RWPE2 (cell line): Measurements from ENCODE around the gene CEP128.

Source experiments
- ATAC-seq: fragments of 200-7000 bp; cut with Tn5 transposase; 3 replicates; pipeline ENCODE4 v1.9.1; 2021; ENCODE audit warnings: low read depth
- DNase-seq: peaks from one replicate; pipeline ENCODE4 v3.0.0-alpha.2; 2020; ENCODE audit warnings: low spot score
- H3K27ac ChIP-seq: fragments of 450-650 bp; 2 replicates; pipeline ENCODE4 v1.5.1; 2017; ENCODE audit warnings: mild to moderate bottlenecking; ENCODE audit not compliant: poor library complexity, severe bottlenecking
- H3K27me3 ChIP-seq: fragments of 250-450 bp; sonication (Bioruptor Pico); 2 replicates; pipeline ENCODE4 v1.5.1; 2021; ENCODE audit warnings: mild to moderate bottlenecking, moderate library complexity; ENCODE audit not compliant: insufficient read depth, poor library complexity, severe bottlenecking
- H3K36me3 ChIP-seq: fragments of 250-450 bp; sonication (Bioruptor Pico); 2 replicates; pipeline ENCODE4 v1.5.1; 2020; ENCODE audit warnings: low read depth, mild to moderate bottlenecking, moderate library complexity
- H3K4me1 ChIP-seq: fragments of 250-450 bp; sonication (Bioruptor Pico); 2 replicates; pipeline ENCODE4 v1.5.1; 2021; ENCODE audit warnings: mild to moderate bottlenecking, moderate library complexity; ENCODE audit not compliant: insufficient read depth, poor library complexity, severe bottlenecking
- H3K4me3 ChIP-seq: fragments of 250-450 bp; sonication (Bioruptor Pico); 2 replicates; pipeline ENCODE4 v1.5.1; 2021; ENCODE audit warnings: mild to moderate bottlenecking, moderate library complexity; ENCODE audit not compliant: severe bottlenecking
- H3K9me3 ChIP-seq: fragments of 250-450 bp; sonication (Bioruptor Pico); 2 replicates; pipeline ENCODE4 v1.5.1; 2021; ENCODE audit warnings: mild to moderate bottlenecking, moderate library complexity; ENCODE audit not compliant: severe bottlenecking
- TF ChIP-seq, protein P1 (sequence below): fragments of 450-650 bp; IDR thresholded peaks from one replicate; pipeline ENCODE4 v1.5.1; 2017; ENCODE audit warnings: mild to moderate bottlenecking, moderate library complexity; ENCODE audit not compliant: poor library complexity, severe bottlenecking

The CEP128 gene

DNA sequence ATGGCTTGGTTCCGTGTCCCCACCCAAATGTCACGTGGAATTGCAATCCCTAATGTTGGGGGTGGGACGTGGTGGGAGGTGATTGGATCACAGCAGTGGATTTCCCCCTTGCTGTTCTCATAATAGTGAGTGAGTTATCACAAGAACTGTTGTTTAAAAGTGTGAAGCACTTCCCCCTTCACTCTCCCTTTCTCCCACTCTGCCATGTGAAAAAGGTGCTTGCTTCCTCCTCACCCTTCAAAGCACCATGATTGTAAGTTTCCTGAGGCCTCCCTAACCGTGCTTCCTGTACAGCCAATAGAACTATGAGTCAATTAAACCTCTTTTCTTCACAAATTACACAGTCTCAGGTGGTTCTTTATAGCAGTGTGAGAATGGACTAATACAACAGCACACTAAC, 5.3 kb upstream of the CEP128 start:
- Histone ChIP-seq H3K9me3 (no peaks in the 10 kb centered on the region), H3K27me3 (no peaks in the 10 kb centered on the region), H3K36me3 (no peaks in the 10 kb centered on the region), H3K4me3 (no peak overlapping the region), H3K27ac (no peak overlapping the region), H3K4me1 (peaks cover 15% of the 10 kb centered on the region)
- TF ChIP-seq, protein P1, sequence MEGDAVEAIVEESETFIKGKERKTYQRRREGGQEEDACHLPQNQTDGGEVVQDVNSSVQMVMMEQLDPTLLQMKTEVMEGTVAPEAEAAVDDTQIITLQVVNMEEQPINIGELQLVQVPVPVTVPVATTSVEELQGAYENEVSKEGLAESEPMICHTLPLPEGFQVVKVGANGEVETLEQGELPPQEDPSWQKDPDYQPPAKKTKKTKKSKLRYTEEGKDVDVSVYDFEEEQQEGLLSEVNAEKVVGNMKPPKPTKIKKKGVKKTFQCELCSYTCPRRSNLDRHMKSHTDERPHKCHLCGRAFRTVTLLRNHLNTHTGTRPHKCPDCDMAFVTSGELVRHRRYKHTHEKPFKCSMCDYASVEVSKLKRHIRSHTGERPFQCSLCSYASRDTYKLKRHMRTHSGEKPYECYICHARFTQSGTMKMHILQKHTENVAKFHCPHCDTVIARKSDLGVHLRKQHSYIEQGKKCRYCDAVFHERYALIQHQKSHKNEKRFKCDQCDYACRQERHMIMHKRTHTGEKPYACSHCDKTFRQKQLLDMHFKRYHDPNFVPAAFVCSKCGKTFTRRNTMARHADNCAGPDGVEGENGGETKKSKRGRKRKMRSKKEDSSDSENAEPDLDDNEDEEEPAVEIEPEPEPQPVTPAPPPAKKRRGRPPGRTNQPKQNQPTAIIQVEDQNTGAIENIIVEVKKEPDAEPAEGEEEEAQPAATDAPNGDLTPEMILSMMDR = no peak
- ATAC-seq (no peak), DNase-seq (no peak)

DNA sequence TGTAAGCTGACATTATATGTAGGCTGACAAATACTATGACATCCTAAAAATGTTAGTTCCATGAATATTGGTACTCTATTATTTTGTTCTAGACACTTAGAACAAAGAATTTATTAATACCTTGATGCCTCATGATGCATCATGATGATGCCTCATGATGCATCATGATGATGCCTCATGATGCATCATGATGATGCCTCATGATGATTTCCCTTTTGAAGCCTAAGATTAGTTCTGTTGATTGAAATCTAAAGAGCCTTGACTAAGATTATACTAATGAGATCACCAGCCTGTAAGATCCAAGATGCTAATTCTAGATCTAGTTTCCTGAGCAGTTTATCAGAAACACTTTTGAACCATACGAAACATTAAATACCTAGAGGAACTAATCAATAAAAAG, 4.6 kb upstream of the CEP128 start:
- ATAC-seq (no peak), DNase-seq (no peak)
- TF ChIP-seq, protein P1 = no peak
- Histone ChIP-seq H3K36me3 (no peaks in the 10 kb centered on the region), H3K4me3 (no peak overlapping the region), H3K4me1 (peaks cover 15% of the 10 kb centered on the region), H3K9me3 (no peaks in the 10 kb centered on the region), H3K27me3 (no peaks in the 10 kb centered on the region), H3K27ac (peak overlapping the region; percentile 25)

DNA sequence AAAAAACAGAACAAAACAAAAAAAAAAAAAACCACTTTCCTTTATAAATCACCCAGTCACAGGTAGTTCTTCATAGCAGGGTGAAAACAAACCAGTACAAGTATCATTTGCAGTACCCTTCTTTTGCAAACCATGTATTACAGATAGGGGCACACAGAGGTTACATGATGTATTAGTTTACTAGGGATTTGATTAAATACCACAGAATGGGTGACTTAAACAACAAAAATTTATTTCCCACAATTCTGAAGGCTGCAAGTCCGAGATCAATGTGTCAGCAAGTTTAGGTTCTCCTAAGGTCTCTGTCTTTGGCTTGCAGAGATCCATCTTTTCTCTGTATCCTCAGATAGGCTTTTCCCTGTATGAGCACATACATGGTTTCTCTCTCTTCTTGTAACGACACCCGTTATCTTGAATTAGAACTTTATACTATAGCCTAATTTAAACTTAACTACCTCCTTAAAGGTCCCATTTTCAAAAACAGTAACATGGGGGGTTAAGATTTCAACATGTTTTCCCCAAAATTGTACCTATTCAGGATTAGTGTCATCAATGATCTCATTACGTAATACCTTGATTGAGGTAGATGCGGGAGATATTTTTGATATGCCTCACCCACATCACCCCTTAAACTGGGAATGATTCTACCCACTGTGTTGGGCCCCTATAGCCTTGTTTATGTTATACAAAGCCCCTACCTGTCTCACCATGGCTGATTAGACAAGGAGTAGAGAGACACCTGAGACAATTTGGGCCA, 3.5 kb upstream of the CEP128 start:
- no peaks in the 10 kb centered on the region for H3K9me3 ChIP-seq
- H3K36me3 ChIP-seq = no peaks in the 10 kb centered on the region
- DNase-seq = no peak
- no peak for ATAC-seq
- TF ChIP-seq, protein P1 = no peak
- H3K4me1 ChIP-seq = peaks cover 15% of the 10 kb centered on the region
- H3K4me3 ChIP-seq = no peak overlapping the region
- H3K27ac ChIP-seq = peak overlapping the region; percentile 25
- no peaks in the 10 kb centered on the region for H3K27me3 ChIP-seq

DNA sequence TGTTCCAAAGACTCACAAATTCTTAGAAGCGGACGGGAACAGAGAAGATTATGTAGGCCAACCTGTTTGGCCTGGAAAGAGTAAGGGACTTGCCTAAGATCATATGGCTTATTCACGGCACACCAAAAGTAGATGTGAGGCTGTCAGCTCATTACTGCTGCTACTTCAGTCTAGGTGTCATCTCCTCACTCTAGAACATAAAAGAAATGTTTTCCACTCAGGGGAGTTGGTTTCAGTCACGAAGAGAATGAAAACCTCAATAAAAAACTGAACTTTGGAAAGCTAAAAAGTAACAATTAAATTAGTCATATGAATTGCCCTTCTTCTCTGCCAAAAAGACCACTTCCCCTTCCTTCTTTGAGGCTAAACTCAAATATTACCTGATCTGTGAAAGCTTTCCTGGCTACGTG, 658 bp upstream of the CEP128 start:
- H3K27ac ChIP-seq = peak overlapping the region; percentile 45
- DNase-seq (no peak), ATAC-seq (no peak)
- H3K36me3 ChIP-seq = peaks cover 17% of the 10 kb centered on the region
- H3K27me3 ChIP-seq = no peaks in the 10 kb centered on the region
- peak overlapping the region; percentile 68 for H3K4me3 ChIP-seq
- TF ChIP-seq, protein P1 = no peak
- H3K4me1 ChIP-seq = peaks cover 15% of the 10 kb centered on the region
- no peaks in the 10 kb centered on the region for H3K9me3 ChIP-seq

DNA sequence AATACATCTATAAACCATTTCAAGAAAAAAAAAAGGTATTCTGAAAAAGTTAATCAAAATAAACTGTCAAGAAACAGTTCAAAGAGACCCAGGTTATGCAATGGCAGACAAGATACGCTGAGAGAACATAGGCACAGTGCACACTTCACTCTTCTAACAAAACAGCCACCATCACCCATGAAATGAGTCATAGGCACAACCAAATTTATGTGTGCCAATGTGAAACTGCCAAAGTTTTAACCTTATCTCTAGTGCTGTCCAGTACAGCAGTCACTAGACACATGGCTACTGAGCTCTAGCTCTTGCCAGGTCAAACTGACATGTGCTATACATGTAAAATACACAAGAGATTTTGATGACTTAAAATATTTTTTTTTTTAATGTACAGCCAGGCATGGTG, 1.4 kb downstream of the CEP128 start:
- DNase-seq (no peak), ATAC-seq (no peak)
- Histone ChIP-seq H3K27me3 (no peaks in the 10 kb centered on the region), H3K4me3 (no peak overlapping the region), H3K4me1 (peaks cover 7% of the 10 kb centered on the region), H3K36me3 (peaks cover 26% of the 10 kb centered on the region), H3K27ac (no peak overlapping the region), H3K9me3 (no peaks in the 10 kb centered on the region)
- TF ChIP-seq, protein P1 = no peak
